Keratinocyte (primary cell): ENCODE results near the gene METTL3. TPM values are rescaled to one million over a fixed set of nuclear protein-coding genes. Genes with fewer than 3 reads are reported as not detected.

Experiments
- DNase-seq: peaks from one replicate; pipeline ENCODE4 v3.0.0-alpha.2; 2011; ENCODE audit warnings: low read depth, missing footprints, low spot score
- FAIRE-seq: peaks from 2 replicates; lab custom pipeline; 2011; peaks lifted over from hg19 to GRCh38; lab: Jason Lieb, UNC
- H2AFZ ChIP-seq: 2 replicates; pipeline ENCODE4 v1.6.0; 2012; ENCODE audit warnings: low read length, control low read depth, inconsistent platforms; ENCODE audit not compliant: control insufficient read depth
- H3K27ac ChIP-seq: 2 replicates; pipeline ENCODE4 v1.5.1; 2011; ENCODE audit warnings: low read length; ENCODE audit not compliant: control insufficient read depth, insufficient read depth
- H3K27me3 ChIP-seq: 3 replicates; pipeline ENCODE4 v1.6.0; 2011; ENCODE audit warnings: low read length; ENCODE audit not compliant: control insufficient read depth, insufficient read depth; ENCODE audit errors: extremely low read depth
- H3K36me3 ChIP-seq, 2 experiments: 2 replicates in 1 of 2; 3 replicates in 1 of 2; pipeline ENCODE4 v1.5.1; 2011; ENCODE audit warnings: low read length in 2 of 2, mild to moderate bottlenecking in 1 of 2; ENCODE audit not compliant: control insufficient read depth in 2 of 2, insufficient read depth in 2 of 2; ENCODE audit errors: extremely low read depth in 1 of 2
- H3K4me1 ChIP-seq: 3 replicates; pipeline ENCODE4 v1.5.1; 2011; ENCODE audit warnings: low read length; ENCODE audit not compliant: control insufficient read depth, insufficient read depth; ENCODE audit errors: extremely low read depth
- H3K4me2 ChIP-seq: 3 replicates; pipeline ENCODE4 v1.6.0; 2011; ENCODE audit warnings: low read depth, low read length; ENCODE audit not compliant: control insufficient read depth, insufficient read depth; ENCODE audit errors: extremely low read depth
- H3K4me3 ChIP-seq, 3 experiments: fragments of 200-600 bp in 1 of 3; sonication (generic) in 1 of 3; 2 replicates in 2 of 3; 3 replicates in 1 of 3; pipeline ENCODE4 v1.5.1; 2011 to 2016; ENCODE audit warnings: low read length in 3 of 3, mild to moderate bottlenecking in 3 of 3, control low read depth in 2 of 3, inconsistent platforms in 1 of 3, low read depth in 1 of 3, mixed read lengths in 1 of 3, mixed run types in 1 of 3, moderate library complexity in 1 of 3; ENCODE audit not compliant: control insufficient read depth in 2 of 3, insufficient read depth in 2 of 3; ENCODE audit errors: extremely low read depth in 1 of 3
- H3K79me2 ChIP-seq: 2 replicates; pipeline ENCODE4 v1.6.0; 2012; ENCODE audit warnings: low read length; ENCODE audit not compliant: control insufficient read depth, insufficient read depth
- H3K9ac ChIP-seq: 3 replicates; pipeline ENCODE4 v1.6.0; 2011; ENCODE audit warnings: low read length; ENCODE audit not compliant: control insufficient read depth, insufficient read depth; ENCODE audit errors: extremely low read depth
- H3K9me1 ChIP-seq: 3 replicates; pipeline ENCODE4 v1.6.0; 2011; ENCODE audit warnings: low read length; ENCODE audit not compliant: control insufficient read depth, insufficient read depth; ENCODE audit errors: extremely low read depth
- H3K9me3 ChIP-seq: 2 replicates; pipeline ENCODE4 v1.5.1; 2012; ENCODE audit warnings: low read depth, low read length; ENCODE audit not compliant: control insufficient read depth
- H4K20me1 ChIP-seq: 3 replicates; pipeline ENCODE4 v1.6.0; 2011; ENCODE audit warnings: low read length; ENCODE audit not compliant: control insufficient read depth, insufficient read depth; ENCODE audit errors: extremely low read depth
- EZH2 ChIP-seq: IDR thresholded peaks from one replicate; pipeline ENCODE4 v1.6.1; 2012; ENCODE audit warnings: inconsistent platforms, mild to moderate bottlenecking, low read length, moderate library complexity
- dilution Hi-C: fragments of 300-500 bp; cut with MboI; formaldehyde crosslinking; loops from one replicate; pipeline ENCODE4 v1.7.0; 2020; ENCODE audit warnings: low sequenced_read_pairs; ENCODE audit not compliant: extremely low pct_ligation_motif_present
- polyA plus RNA-seq, 5 experiments: library from polyadenylated mRNA; depleted of rRNA in 3 of 5; stranded (reverse) in 3 of 5; stranded (forward) in 1 of 5; unstranded in 1 of 5; fragments of >200 nt; gene quantifications; 1 replicate in 1 of 5; 2 replicates in 3 of 5; 3 replicates in 1 of 5; pipeline versions ENCODE4 v1.2.1 to v1.2.3, GENCODE V29; 2011 to 2012; ENCODE audit warnings: missing spikeins in 2 of 5, low read depth in 1 of 5, low replicate concordance in 1 of 5
- TF ChIP-seq, protein P1 (sequence below), 3 experiments: IDR thresholded peaks in 1 of 3; conservative IDR thresholded peaks in 1 of 3; optimal IDR thresholded peaks in 1 of 3; 2 replicates in 2 of 3; 3 replicates in 1 of 3; pipeline versions ENCODE3 to v1.5.1; 2011; ENCODE audit warnings: low read length in 3 of 3, mild to moderate bottlenecking in 3 of 3, moderate library complexity in 2 of 3, control low read depth in 1 of 3, inconsistent platforms in 1 of 3; ENCODE audit not compliant: insufficient read depth in 2 of 3; ENCODE audit errors: extremely low read depth in 1 of 3

The METTL3 gene
- polyA plus RNA-seq, 1 donor (not counting 4 experiments of a cell fraction or from before 2014, with no cell fraction given): 99.7 TPM

- Histone ChIP-seq H3K79me2 (no peaks in the 10 kb centered on the region), H3K9me3 (no peaks in the 10 kb centered on the region), H4K20me1 (no peaks in the 10 kb centered on the region), H3K9ac (no peak overlapping the region), H3K36me3 (peaks cover 20 to 36% of the 10 kb centered on the region in 2 experiments), H3K9me1 (no peaks in the 10 kb centered on the region), H3K4me2 (no peak overlapping the region), H3K4me3 (no peak overlapping the region), H3K27me3 (no peaks in the 10 kb centered on the region), H3K27ac (no peak overlapping the region), H2AFZ (no peak overlapping the region), H3K4me1 (no peaks in the 10 kb centered on the region)
- dilution Hi-C loops: no loop called here
- TF ChIP-seq, protein P1, sequence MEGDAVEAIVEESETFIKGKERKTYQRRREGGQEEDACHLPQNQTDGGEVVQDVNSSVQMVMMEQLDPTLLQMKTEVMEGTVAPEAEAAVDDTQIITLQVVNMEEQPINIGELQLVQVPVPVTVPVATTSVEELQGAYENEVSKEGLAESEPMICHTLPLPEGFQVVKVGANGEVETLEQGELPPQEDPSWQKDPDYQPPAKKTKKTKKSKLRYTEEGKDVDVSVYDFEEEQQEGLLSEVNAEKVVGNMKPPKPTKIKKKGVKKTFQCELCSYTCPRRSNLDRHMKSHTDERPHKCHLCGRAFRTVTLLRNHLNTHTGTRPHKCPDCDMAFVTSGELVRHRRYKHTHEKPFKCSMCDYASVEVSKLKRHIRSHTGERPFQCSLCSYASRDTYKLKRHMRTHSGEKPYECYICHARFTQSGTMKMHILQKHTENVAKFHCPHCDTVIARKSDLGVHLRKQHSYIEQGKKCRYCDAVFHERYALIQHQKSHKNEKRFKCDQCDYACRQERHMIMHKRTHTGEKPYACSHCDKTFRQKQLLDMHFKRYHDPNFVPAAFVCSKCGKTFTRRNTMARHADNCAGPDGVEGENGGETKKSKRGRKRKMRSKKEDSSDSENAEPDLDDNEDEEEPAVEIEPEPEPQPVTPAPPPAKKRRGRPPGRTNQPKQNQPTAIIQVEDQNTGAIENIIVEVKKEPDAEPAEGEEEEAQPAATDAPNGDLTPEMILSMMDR (optimal IDR thresholded peaks at IDR 0.05 in 1 of 3, IDR thresholded peaks at IDR 0.05 in 1 of 3, conservative IDR thresholded peaks at IDR 0.05 in 1 of 3; ENCODE audit: extremely low read depth in 1 of 3, insufficient read depth in 2 of 3, low read length in 3 of 3): no peak
- no peak for TF ChIP-seq EZH2
- no peak for FAIRE-seq
- DNase-seq: no peak
Observed at GRCh38 chr14:21496453-21496852, 14.7 kb downstream of the METTL3 start.

DNA sequence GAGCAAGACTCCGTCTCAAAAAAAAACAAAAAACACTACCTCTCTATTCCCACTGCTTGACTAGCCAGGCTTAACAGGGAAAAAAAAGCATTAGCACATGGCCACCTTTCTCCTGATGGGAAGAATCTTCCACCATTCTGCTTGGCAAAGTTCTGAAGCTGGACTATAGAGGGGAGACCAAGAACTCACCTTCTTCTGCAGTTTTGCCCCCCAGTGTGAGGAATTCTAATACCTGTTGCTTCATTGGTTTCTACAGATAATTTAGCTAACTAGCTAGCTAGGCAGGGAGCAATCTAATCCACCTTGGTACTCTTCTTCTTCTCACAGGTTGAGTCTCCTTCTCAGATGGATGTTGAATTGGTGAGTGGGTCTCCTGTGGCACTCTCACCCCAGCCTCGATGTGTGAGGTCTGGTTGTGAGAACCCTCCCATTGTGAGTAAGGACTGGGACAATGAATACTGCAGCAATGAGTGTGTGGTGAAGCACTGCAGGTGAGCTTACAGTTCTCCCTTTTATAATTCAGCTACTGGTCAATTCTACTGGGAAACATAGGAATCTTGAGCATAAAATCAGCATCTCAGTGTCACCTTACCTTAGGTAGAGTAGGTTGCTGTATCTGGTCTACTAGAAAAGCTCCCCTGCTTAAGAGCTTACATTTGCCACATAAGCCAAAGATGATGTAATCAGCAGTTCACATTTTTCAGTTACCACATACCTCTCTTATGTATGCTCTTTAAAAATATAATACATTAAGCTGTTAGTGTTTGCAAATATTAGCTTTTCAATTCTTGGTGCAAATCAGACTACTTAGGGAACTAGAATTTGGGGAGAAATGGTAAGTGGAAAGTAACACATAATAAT lies 16.0 kb downstream of the METTL3 start:
- dilution Hi-C loops: no loop called here
- Histone ChIP-seq H3K36me3 (peaks cover 13 to 30% of the 10 kb centered on the region in 2 experiments), H3K79me2 (no peaks in the 10 kb centered on the region)

More for the DNA sequence above, 16.0 kb downstream of the METTL3 start:
- Histone ChIP-seq H2AFZ (no peak overlapping the region), H3K9me1 (no peaks in the 10 kb centered on the region), H3K4me2 (no peak overlapping the region), H3K4me3 (no peak overlapping the region), H4K20me1 (no peaks in the 10 kb centered on the region), H3K27me3 (no peaks in the 10 kb centered on the region), H3K9me3 (no peaks in the 10 kb centered on the region), H3K9ac (no peak overlapping the region), H3K4me1 (no peaks in the 10 kb centered on the region), H3K27ac (no peak overlapping the region)
- no peak for DNase-seq
- no peak for FAIRE-seq
- TF ChIP-seq EZH2: no peak
- TF ChIP-seq, protein P1 (optimal IDR thresholded peaks at IDR 0.05 in 1 of 3, IDR thresholded peaks at IDR 0.05 in 1 of 3, conservative IDR thresholded peaks at IDR 0.05 in 1 of 3; ENCODE audit: extremely low read depth in 1 of 3, insufficient read depth in 2 of 3, low read length in 3 of 3): no peak
